Measurements from ENCODE around the gene IL4R.

DNA sequence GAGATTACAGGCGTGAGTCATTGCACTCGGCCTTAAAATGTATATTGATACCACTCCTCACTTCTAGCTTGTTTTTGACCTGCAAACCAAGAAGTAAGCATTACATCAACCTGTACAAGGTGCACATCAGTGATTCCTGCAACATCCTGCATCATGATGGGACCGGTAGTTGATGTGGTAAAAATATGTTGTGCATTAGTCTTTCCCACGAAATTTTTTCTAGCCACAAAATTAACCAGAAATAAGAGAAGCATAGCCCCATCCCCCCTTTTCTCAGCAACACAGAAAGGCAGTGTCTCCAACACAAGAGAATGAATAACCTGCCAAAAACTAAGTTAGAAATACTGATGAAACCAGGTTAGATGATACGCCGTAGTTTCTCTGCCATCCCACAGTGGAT is 24.1 kb upstream of the IL4R start:
- TF ChIP-seq, protein P1, sequence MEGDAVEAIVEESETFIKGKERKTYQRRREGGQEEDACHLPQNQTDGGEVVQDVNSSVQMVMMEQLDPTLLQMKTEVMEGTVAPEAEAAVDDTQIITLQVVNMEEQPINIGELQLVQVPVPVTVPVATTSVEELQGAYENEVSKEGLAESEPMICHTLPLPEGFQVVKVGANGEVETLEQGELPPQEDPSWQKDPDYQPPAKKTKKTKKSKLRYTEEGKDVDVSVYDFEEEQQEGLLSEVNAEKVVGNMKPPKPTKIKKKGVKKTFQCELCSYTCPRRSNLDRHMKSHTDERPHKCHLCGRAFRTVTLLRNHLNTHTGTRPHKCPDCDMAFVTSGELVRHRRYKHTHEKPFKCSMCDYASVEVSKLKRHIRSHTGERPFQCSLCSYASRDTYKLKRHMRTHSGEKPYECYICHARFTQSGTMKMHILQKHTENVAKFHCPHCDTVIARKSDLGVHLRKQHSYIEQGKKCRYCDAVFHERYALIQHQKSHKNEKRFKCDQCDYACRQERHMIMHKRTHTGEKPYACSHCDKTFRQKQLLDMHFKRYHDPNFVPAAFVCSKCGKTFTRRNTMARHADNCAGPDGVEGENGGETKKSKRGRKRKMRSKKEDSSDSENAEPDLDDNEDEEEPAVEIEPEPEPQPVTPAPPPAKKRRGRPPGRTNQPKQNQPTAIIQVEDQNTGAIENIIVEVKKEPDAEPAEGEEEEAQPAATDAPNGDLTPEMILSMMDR (IDR thresholded peaks at IDR 0.05): no peak
- TF ChIP-seq POLR2A (IDR thresholded peaks at IDR 0.05) (no peak), EP300 (IDR thresholded peaks at IDR 0.05) (no peak)
